GM18868 (cell line): ENCODE measurements around the gene MARCHF7.

Source experiments
- ATAC-seq: cut with Tn5 transposase; IDR thresholded peaks from one replicate; pipeline ENCODE4 v1.9.1; 2021; ENCODE audit warnings: mild to moderate bottlenecking, moderate library complexity; ENCODE audit not compliant: unreplicated experiment

Gene MARCHF7

GRCh38 chr2:159760326-159760725, 48.0 kb downstream of the MARCHF7 start:
- no peak for ATAC-seq

- no peak for ATAC-seq
These were observed 49.8 kb downstream of the MARCHF7 start for GRCh38 chr2:159762075-159762474.
